ENCODE data around the gene ZNF865. TPM values are rescaled to one million over a fixed set of nuclear protein-coding genes. Genes with fewer than 3 reads are reported as not detected.
A peak's percentile ranks its signal among the peaks of the same experiment; 100 is the strongest.

Gene ZNF865
- total RNA-seq, 2 donors from 2014 or later = 16.2 to 20.2 TPM

DNA sequence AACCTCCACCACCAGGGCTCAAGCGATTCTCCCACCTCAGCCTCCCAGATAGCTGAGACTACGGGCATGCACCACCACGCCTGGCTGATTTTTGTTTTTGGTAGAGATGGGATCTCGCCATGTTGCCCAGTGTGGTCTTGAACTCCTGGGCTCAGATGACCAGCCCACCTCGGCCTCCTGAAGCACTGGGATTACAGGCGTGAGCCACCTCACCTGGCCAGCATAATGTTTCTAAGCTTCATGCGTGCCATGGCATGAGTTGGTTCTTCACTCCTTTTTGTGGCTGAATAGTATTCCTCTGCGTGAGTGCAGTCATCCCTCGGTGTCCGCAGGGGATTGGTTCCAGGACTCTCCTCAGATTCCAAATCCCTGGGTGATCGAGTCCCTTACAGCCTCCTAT, 20.6 kb upstream of the ZNF865 start:
- intact Hi-C loops (cut with DNase I) = loop anchor here in 1 of 2 donors (5.0 kb wide), 1 partner anchor 38 kb away; the partner anchor contains the start of gene SBK3
- no peak for ATAC-seq
- no peak for DNase-seq

DNA sequence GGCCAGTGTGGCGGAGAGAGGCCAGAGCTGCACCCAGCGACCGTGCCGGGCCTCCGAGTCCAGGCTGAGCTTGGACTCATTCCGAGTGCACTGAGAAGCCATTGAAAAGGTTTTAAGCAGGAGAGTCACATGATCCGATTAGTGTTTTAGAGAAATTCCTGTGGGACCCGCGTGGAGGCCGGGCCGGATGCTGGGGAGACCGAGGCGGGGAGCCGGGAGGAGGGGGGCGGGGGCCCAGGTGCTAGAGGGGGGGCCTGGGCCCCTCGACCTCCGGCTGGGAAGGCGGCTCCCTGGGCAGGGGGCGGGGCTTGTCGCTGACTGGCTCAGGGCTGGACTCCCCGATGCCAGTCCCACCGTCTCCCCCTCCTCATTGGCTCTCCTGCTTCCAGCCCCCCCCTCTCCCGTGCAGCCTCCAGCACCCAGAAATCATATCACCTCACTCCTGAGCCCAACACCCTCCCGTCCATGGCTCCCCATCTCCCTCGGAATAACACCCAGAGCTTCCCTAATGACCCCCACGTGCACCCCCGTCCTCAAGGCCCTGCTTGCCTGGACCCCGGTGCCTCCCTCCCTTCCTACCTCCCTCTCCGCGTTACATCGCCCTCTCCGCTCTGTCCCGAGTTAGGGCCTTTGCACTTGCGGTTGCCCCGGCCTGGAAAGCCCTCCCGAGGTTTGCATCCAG, 19.6 kb upstream of the ZNF865 start:
- ATAC-seq (peak; percentile 80), DNase-seq (peak; percentile 85)
- intact Hi-C loops (cut with DNase I) = loop anchor here in 1 of 2 donors (5.0 kb wide), 1 partner anchor 38 kb away; the partner anchor contains the start of gene SBK3

DNA sequence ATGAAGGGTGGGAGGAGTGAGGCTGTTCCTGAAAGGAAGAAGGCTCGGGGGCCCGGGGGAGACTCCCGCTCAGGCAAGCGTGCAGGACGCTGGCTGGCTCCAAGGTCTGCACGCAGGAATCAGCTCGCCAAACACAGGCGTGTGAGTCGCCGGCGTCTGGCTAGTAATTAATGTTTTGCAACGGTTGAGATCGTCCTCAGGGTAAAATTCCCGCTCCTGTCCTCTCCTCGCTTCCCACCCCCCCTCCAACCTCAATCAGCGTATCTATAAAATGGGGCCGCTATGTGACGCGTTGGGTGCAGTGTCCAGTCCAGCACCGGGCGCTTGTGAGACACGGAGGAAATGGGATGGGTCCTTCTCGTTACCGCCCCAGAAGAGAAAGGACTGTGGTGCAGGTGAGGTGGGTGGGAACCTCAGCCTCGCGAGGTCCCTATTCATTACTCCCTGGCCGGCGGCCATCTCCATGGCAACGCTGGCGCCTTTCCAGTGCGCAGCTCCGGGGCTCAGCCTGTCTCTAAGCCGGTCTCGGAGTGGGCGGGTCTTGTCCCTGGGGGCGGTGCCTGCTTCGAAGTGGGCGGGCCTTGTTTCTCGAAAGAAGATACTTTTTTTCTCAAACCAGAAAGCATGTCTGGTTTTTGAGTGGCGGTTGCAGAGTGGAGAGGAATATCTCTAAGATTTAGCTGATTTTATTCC, 18.3 kb upstream of the ZNF865 start:
- ATAC-seq = peak; percentile 91
- intact Hi-C loops (cut with DNase I) = loop anchor here in 1 of 2 donors (5.0 kb wide), 1 partner anchor 40 kb away; the partner anchor contains the start of gene SBK3

DNA sequence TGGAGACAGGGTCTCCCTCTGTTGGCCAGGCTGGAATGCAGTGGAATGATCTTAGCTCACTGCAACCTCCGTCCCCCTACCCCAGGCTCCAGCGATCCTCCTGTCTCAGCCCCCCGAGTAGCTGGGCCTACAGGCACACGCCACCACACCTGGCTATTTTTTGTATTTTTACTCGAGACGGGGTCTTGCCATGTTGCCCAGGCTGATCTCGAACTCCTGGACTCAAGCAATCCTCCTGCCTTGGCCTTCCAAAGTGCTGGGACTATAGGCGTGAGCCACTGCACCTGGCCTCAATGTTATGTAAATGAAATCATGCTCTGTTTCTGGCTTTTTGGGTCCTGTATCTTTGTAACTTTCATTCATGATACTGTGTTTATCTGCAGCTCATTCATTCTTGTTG, 16.7 kb upstream of the ZNF865 start:
- no peak for DNase-seq
- intact Hi-C loops (cut with DNase I) = loop anchor here in 1 of 2 donors (5.0 kb wide), 1 partner anchor 41 kb away; the partner anchor contains the start of gene SBK3
- ATAC-seq = no peak

More for the DNA sequence above, 18.3 kb upstream of the ZNF865 start:
- DNase-seq = peak; percentile 95

DNA sequence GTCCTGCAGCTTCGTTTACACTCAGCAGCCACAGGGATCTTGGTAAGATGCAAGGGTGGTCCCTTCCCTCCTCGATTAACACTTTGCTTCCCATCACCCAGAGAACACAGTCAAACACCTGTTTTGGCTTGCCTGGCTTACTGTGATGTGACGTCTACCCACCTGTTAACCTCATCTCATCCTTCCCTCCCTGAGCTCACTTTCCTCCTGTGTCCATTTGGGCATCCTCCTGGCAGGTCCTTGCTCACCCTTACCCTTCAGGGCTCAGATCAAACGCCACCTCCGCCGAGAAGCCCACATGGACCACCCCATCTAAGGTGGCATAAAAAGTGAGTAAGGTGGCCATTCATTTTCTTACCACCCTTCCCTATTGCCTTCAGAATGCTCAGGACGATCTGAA, 15.3 kb upstream of the ZNF865 start:
- intact Hi-C loops (cut with DNase I) = no loop called here
- no peak for ATAC-seq
- DNase-seq = no peak

DNA sequence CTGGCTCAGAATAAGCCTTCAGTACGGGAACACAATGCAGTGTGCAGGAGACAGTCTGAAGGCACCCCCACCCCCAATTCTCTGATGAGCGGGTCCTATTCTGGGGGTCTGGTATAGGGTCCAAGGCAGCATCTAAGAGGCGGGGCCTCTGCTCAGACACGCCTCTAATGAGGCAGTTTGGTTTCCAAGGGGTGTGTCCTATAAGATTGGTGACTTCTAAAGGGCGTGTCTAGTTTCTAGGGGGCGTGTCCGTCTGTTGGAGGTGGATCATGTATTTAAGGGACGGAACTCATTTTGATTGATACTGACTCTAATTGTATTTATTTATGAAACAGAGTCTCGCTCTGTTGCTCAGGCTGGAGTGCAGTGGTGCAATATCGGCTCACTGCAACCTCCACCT, 14.8 kb upstream of the ZNF865 start:
- DNase-seq (no peak), ATAC-seq (no peak)
- intact Hi-C loops (cut with DNase I) = no loop called here

DNA sequence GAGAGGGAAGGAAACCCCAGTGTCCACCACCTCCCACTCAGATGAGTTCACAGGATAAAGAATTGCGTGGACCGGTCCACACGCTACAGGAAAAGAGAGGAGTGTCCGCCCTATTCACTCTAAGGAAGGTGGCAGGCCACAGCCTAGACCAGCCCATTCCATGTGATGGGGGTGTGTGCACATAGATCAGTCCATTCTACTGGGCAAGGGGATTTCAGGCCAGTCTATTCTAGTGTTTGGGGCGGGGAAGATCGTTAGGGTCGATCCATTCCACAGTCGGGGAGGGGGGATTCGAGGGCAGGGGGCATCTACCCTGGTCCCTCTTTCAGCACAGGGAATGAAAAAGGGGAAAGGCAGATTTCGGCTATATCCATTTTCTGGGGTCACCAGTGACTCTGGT, 13.9 kb upstream of the ZNF865 start:
- ATAC-seq (no peak), DNase-seq (no peak)
- intact Hi-C loops (cut with DNase I) = no loop called here

DNA sequence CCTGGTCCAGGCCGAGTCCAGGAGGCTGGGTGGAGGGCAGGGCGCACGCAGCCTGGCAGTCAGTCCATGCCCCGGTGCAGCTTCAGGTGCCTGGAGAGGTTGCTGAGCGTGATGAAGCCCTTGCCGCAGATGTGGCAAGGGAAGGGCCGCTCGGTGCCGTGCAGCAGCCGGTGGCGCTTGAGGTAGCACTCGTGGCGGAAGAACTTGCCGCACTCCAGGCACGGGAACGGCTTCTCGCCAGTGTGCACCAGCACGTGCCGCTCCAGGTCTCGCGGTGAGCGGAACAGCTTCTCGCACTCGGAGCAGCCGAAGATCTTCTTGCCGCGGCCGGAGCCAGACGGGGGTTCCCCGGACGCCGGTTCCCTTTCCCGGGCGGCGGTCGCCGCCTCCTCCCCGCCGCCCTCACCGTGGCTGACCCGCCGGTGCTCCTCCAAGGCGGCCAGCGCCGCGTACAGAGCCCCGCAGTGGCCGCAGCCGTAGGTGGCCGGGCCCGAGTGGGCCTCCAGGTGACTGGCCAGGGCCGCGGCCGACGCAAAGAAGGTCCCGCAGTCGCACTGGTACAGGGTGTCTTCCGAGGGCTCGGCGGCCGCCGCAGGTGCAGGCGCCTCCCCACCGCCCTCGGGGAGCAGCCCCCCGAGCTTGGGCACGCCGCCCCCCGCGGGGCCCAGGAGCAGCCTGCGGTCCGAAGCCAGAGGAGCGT, 12.9 kb upstream of the ZNF865 start:
- intact Hi-C loops (cut with DNase I) = no loop called here
- peak; percentile 24 for DNase-seq
- ATAC-seq = no peak

DNA sequence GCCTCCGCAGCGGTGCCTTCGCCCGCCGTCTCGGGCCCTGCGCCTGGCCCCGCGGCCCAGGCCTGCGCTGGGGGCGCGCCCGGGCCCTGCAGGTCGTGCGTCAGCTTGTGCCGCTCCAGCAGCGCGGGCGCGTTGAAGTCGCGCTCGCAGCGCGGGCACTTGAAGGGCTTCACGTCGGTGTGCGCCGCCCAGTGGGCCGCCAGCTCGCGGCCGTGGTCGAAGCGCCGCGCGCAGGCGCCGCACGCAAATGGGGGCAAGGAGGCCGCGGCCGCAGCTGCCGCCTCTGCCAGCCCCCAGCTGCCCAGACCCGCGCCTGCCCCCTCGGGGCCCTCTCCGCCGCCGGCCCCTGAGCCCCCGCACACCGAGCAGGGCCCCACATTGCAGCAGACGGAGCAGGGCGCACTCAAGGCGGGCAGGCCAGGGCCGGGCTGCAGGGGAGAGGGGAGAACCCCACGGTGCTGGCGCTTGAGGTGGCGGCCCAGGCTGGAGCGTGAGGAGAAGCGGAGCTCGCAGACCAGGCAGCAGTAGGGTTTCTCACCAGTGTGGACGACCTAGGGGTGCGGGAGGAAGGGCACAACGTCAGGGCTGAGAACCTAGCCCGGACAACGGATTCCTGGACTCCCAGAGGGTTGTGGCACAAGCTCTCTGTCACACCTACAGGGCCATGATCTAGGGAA, 12.2 kb upstream of the ZNF865 start:
- DNase-seq = no peak
- peak in 1 of 2 donors; percentile 18 for ATAC-seq
- intact Hi-C loops (cut with DNase I) = no loop called here

DNA sequence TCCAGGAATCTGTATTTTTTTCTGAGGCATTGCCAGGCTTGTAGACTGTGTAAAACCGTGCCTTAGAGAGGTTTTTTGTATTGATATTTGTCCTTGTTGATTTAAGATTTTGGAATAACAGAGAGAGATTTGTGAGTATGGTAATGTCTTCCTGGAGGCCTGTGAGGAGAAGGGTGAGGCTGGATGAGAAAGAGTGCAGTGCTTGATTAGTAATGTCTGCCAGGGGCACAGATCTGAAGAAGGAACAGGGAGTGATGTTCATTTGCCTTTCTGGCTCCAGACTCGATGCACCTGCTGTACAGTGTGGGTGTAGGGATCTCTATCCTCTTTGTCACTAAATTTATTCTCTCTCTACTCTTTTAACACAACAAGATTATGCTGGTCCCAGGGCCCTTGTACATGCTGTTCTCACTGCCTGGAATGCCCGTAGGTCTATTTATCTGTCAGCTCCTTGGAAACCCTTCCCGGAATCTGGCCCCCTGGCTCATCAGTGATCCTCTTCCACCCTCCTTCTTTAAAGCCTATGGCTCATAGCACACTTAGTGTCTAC, 10.4 kb upstream of the ZNF865 start:
- intact Hi-C loops (cut with DNase I) = no loop called here
- ATAC-seq (no peak), DNase-seq (no peak)

DNA sequence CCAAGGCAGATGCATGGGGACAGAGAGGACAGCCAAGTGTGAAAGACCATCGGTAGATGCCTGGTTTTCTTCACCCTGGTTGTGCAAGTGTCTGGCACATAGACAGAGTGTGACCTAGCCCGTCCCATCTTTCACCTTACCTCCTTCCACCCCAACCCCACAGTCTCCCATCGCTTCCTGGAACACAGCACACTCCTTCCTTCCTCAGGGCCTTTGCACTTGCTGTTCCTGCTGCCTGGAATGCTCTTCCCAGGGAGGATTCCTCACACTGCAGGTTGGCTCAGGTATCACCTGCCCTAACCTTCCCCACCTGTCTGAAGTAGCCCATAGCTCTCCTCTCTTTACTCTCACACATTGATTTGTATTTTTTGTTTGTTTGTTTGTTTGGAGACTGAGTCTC, 9.1 kb upstream of the ZNF865 start:
- DNase-seq = no peak
- intact Hi-C loops (cut with DNase I) = no loop called here
- no peak for ATAC-seq

DNA sequence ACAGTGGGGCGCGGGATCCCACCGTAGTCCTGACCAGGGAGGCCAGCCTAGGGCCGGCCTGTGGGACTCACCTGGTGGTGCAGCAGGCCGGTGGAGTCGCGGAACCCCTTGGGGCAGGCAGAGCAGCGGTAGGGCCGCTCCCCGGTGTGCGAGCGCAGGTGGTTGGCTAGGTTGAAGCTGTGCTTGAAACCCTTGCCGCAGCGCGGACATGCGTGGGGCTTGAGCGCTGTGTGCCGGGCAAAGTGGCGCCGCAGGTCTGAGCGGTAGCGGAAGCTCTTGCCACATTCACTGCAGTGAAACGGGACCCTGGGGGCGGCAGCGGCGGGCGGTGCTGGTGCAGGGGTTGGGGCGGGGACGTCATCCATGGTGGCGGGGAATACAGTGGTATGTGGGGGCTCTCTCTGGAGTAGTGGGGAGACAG, 7.9 kb upstream of the ZNF865 start:
- no peak for ATAC-seq
- intact Hi-C loops (cut with DNase I) = no loop called here
- DNase-seq = peak; percentile 48

DNA sequence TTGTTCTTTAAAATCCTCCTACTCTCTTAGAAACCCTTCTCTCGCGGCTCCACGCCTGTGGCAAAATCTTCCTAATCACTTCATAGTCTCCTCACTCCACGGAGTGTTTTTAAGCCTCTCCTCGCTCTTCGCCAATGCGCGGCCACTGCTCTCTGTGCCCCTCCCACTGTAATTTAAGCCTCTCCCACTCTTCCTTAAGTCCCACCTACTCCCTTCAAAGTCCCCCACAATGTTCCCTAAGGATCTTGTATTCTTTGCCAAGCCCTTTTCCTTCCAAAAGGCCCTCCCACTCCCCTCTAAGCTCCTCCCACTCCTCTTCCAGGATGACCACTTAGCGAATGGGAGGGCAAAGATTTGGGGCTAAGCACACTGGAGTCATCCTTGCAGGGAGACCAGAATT, 7.4 kb upstream of the ZNF865 start:
- DNase-seq = no peak
- intact Hi-C loops (cut with DNase I) = no loop called here

DNA sequence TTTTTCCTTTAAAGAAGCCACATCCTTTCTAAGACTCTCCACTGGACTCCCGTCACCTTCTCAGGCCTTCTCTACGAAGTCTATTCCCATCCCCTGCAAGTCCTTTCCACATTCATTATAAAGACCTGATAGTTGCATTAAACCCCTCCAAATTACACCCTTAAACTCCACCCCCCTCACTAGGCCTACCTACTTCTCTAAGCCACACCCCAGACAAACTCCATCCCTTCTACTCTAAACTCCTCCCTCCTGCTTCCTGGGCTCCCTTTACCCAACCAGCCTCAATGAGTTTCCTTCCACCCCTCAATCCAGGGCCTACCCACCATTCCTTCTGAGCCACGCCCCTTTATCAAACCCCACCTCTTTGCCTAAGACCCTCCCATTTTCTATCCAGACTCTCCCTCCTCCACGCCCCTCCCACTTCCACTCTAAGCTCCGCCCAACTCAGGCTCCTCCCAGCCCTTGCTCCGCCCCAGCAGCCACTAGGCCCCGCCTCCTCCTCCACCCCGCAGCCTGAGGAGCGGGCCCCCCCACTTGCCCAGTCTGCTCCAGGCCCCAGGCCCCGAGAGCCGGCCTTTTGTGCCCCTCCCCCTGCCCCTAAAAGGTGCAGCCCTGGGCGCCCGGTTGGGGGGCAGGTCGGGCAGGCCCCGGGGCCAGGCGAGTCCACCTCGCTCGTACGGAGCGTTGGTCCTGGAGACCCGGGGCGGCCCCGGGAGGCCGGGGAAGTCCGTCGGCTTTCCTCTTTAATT, 6.6 kb upstream of the ZNF865 start:
- intact Hi-C loops (cut with DNase I) = no loop called here
- ATAC-seq = peak; percentile 80 to 90

More for the DNA sequence above, 7.4 kb upstream of the ZNF865 start:
- ATAC-seq = no peak

DNA sequence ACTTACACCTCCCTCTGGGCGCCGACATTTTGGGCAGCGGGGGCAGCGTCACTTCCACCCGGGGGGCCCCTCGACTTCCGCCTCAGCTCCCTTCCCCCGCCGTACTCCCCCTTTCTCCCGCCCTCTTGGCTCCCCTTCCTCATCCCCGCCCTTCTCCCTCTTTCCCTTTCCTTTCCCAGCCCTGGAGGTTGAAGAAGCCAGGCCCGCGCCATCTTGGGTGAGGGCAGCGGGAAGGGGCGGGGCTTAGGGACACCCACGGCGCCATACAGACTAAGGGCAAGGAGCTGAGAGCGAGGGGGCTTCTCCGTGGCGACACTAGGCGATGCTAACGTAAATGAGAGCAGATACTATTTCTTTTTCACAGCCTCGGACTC, 6.0 kb upstream of the ZNF865 start, which contains the start of gene FIZ1:
TSS of gene FIZ1 (minus strand) at position 50 of the 374 bp plus-strand sequence. CDS start 1,652 bp downstream, outside the sequence.
- ATAC-seq = peak; percentile 89 to 92
- intact Hi-C loops (cut with DNase I) = no loop called here

More for the DNA sequence above, 6.6 kb upstream of the ZNF865 start:
- peak; percentile 92 for DNase-seq

DNA sequence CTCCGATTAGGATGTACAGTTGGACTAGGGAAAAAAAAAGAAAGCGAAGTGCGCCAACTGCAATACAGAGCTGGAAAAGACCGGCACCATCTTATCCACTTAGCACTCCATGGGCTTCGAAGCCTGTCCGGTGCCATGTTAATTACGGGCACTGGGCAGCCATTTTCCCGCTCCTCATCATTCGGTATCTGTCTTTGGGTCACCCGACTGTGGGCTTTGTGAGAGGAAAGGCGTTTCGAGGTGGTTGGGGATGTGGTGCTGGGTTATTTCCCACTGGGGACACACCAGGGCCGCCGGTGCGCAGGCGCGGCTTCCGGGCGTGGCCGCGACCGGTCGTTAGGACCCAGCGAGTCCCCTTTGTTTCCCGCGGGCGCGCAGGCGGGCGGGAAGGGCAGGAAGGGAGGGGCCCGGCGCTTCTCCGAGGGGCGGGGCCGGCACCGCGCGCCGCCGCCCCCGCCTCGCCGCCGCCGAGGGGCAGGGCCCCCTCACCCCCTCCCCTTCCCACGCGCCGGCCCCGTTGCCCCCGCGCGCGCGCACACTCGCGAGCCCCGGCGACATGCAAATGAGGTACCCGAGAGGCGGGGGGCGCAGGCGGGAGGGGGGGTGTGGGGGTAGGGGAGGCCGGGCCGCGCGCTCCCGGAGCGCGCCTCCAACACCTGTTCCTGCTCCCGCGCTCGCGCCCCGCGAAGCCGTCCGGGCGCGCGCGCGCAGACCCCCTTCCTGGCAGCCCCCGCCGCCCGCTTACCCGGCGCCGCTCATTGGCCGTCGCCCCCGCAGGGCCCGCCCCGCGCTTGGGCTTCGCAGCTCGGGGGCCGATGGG, 5.4 kb upstream of the ZNF865 start, which contains the start of gene ZNF524:
TSS of gene ZNF524 (plus strand) at position 447 of the 820 bp plus-strand sequence. CDS start 1,825 bp downstream, outside the sequence.
- ATAC-seq (peak; percentile 67 to 71), DNase-seq (peak; percentile 85)
- intact Hi-C loops (cut with DNase I) = loop anchor here in 1 of 2 donors (10.0 kb wide), 1 partner anchor 85 kb away; no protein-coding TSS in a partner anchor

More for the DNA sequence above, 6.0 kb upstream of the ZNF865 start, which contains the start of gene FIZ1:
- DNase-seq = peak; percentile 98

DNA sequence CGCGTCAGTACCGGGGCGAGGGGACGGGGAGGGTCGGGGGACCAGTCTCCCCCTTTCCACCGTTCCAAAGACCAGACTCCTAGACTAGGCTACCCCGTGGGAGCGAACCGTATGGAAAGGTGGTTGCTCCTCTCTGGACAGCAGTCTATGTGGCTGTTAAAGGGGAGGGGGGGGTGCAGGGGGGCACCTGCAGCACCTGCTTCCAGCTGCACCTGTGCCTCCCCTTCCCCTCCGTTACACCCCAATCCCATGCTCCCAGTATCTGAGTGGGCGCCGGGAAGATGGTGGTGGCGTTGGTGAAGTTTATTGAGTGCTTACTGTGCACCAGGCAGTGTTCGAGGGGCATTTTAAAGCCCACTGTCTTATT, 4.8 kb upstream of the ZNF865 start:
- no peak for DNase-seq
- intact Hi-C loops (cut with DNase I) = loop anchor here in 1 of 2 donors (10.0 kb wide), 1 partner anchor 86 kb away; no protein-coding TSS in a partner anchor
- ATAC-seq = no peak
